Measurements from ENCODE around the gene ATP2C2.
A peak's percentile ranks its signal among the peaks of the same experiment; 100 is the strongest.
"Not testable (repeated sequence)": the region's sequence is repeated elsewhere in the genome, so short reads cannot be mapped to it uniquely, and the experiment has no call there.

ATP2C2 gene

DNA sequence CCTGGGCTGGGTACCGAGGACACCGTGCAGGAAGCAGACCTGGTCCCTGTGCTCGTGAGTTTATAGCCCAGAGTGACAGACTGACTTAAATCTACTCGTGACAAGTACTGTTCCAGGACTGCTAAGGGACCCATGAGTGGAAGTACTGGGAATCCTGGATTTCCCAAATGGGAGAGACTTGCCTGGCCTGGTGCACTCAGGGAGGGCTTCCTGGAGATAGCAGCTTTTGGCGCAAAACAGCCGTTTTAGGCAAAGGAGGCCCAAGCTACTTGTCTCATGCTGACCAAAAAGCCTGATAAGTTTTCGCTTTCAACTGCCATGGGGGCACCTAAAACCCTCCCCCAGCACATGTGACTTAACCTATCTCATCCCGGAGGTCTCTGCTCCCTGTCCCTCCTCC is 51.4 kb downstream of the ATP2C2 start:
- TF ChIP-seq, protein P1, sequence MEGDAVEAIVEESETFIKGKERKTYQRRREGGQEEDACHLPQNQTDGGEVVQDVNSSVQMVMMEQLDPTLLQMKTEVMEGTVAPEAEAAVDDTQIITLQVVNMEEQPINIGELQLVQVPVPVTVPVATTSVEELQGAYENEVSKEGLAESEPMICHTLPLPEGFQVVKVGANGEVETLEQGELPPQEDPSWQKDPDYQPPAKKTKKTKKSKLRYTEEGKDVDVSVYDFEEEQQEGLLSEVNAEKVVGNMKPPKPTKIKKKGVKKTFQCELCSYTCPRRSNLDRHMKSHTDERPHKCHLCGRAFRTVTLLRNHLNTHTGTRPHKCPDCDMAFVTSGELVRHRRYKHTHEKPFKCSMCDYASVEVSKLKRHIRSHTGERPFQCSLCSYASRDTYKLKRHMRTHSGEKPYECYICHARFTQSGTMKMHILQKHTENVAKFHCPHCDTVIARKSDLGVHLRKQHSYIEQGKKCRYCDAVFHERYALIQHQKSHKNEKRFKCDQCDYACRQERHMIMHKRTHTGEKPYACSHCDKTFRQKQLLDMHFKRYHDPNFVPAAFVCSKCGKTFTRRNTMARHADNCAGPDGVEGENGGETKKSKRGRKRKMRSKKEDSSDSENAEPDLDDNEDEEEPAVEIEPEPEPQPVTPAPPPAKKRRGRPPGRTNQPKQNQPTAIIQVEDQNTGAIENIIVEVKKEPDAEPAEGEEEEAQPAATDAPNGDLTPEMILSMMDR (IDR thresholded peaks at IDR 0.05; ENCODE audit: low read depth, low read length, missing control alignments) = no peak
- H3K4me3 ChIP-seq (ENCODE audit: low read depth, low read length) = no peak overlapping the region
- no peak for DNase-seq (ENCODE audit: low read depth)

DNA sequence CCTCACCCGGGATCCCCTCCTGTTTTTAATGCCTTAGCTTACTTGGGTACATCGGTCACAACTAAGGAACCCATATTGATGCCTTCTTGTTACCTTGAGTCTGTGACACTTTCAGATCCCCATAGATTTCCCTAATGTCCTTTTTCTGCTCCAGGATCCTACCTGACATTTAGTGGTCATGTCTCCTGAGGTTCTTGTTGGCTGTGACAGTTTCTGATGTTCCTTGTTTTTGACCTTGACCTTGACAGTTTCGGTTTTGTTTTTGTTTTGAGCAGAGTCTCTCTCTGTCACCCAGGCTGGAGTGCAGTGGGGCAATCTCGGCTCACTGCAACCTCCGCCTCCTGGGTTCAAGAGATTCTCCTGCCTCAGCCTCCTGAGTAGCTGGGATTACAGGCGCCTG is 52.2 kb downstream of the ATP2C2 start:
- H3K4me3 ChIP-seq (ENCODE audit: low read depth, low read length); DNase-seq (ENCODE audit: low read depth): not testable (repeated sequence)

- no peak for DNase-seq (ENCODE audit: low read depth)
- H3K4me3 ChIP-seq (ENCODE audit: low read depth, low read length) = no peak overlapping the region
- TF ChIP-seq, protein P1 (IDR thresholded peaks at IDR 0.05; ENCODE audit: low read depth, low read length, missing control alignments) = no peak
Measured at GRCh38 chr16:84421081-84421937, 53.0 kb downstream of the ATP2C2 start.

GRCh38 chr16:84421938-84422220 is 53.5 kb downstream of the ATP2C2 start:
- TF ChIP-seq, protein P1 (IDR thresholded peaks at IDR 0.05; ENCODE audit: low read depth, low read length, missing control alignments) = no peak

DNA sequence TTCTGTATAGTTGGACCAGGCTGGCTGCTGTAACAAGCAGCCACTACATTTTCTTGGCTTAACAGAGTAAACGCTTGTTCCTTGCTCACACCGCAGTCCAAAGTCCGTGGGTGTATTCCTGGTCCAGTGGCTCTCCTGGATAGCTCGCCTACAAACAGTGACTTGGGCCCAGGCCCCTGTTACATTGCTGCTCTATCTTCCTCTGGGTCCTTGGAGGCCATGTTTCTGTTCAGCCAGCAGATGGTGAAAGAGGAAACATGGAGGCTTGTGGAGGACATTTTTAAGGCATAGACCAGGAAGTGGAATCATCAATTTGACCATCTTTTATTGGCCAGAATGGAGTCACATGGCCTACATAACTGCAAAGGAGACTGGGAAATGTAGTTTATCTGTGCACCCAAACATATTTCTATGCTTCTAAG is 55.1 kb downstream of the ATP2C2 start:
- TF ChIP-seq, protein P1 (IDR thresholded peaks at IDR 0.05; ENCODE audit: low read depth, low read length, missing control alignments) = no peak
- no peak overlapping the region for H3K4me3 ChIP-seq (ENCODE audit: low read depth, low read length)
- DNase-seq (ENCODE audit: low read depth) = peak; percentile 34

More at GRCh38 chr16:84421938-84422220, 53.5 kb downstream of the ATP2C2 start:
- no peak for DNase-seq (ENCODE audit: low read depth)
- no peak overlapping the region for H3K4me3 ChIP-seq (ENCODE audit: low read depth, low read length)

- no peak overlapping the region for H3K4me3 ChIP-seq (ENCODE audit: low read depth, low read length)
- TF ChIP-seq, protein P1 (IDR thresholded peaks at IDR 0.05; ENCODE audit: low read depth, low read length, missing control alignments) = no peak
- DNase-seq (ENCODE audit: low read depth) = no peak
Measured at GRCh38 chr16:84425696-84426095, 57.4 kb downstream of the ATP2C2 start.

DNA sequence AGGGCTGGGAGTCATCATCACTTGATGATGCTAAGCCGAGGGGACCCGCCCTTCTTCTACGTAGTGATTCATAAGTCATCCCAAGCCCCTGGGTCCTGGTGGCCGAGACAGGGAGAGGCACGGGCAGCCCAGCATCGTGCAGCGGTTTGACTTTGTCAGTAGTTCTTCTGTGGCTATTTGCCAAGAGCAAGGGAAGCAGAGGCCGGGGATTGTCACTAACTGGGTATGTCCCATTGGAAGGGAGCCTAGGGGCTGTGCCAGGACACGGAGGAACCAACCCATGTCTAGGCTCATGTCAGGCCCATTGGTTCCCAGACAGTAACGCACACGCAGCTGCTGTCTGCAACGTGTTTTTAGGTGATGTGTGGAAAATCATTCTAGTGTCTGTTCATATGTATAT is 58.5 kb downstream of the ATP2C2 start:
- TF ChIP-seq, protein P1 (IDR thresholded peaks at IDR 0.05; ENCODE audit: low read depth, low read length, missing control alignments) = no peak
- H3K4me3 ChIP-seq (ENCODE audit: low read depth, low read length) = no peak overlapping the region
- DNase-seq (ENCODE audit: low read depth) = no peak

Data from GM12864 (cell line).